Mesodermal cell (in vitro differentiated cells): Measurements from ENCODE around the gene PIK3R5.

Source experiments
- H3K27ac ChIP-seq: 2 replicates; pipeline ENCODE4 v1.7.0; 2013; ENCODE audit warnings: mild to moderate bottlenecking, low read depth, low read length, moderate library complexity; ENCODE audit not compliant: severe bottlenecking
- H3K36me3 ChIP-seq: 2 replicates; pipeline ENCODE4 v1.7.1; 2013; ENCODE audit warnings: mild to moderate bottlenecking, low read length, moderate library complexity; ENCODE audit not compliant: control insufficient read depth, insufficient read depth
- H3K4me1 ChIP-seq: one replicate; pipeline ENCODE4 v1.7.1; 2013; ENCODE audit warnings: mild to moderate bottlenecking, low read length; ENCODE audit not compliant: insufficient read depth, control insufficient read depth, poor library complexity, severe bottlenecking
- H3K4me3 ChIP-seq: 2 replicates; pipeline ENCODE4 v1.7.0; 2013; ENCODE audit warnings: low read length, control low read depth, mild to moderate bottlenecking; ENCODE audit not compliant: insufficient read depth, poor library complexity, severe bottlenecking; ENCODE audit errors: extremely low read depth
- H3K9me3 ChIP-seq: 2 replicates; pipeline ENCODE4 v1.7.1; 2013; ENCODE audit warnings: mild to moderate bottlenecking, low read length, moderate library complexity; ENCODE audit not compliant: control insufficient read depth
- WGBS, 2 experiments: methylation state at CpG; one replicate each; pipeline ENCODE4 v1.1.5; 2013; ENCODE audit warnings: missing lambda C conversion rate in 2 of 2; ENCODE audit not compliant: insufficient coverage in 2 of 2; 5-methylcytosine and 5-hydroxymethylcytosine counted together

The PIK3R5 gene

DNA sequence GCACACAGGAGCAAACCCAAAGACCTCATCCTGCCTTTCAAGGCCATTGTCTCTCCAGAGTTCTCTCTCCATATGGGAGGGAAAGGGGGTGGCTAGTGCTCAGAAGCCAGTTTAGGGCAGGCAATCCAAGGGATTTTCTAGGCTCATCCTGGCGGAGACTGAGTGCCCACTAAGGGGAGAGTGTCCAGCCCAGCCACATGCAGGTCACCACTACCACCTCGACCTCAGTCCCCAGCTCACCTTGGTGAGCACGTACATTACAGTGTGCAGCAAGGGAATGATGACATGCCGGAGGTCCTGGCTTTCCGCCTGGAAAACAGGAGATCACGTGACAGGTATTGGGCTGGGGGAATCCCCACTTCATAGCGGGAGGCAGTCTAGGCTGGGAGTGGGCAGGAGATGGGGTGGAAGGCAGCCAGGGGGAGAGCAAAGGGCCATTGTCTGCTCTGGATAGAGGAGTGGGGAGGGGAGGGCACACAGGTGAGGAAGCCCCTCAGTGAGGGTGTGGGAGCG, 127.9 kb downstream of the PIK3R5 start:
- Histone ChIP-seq H3K36me3 (no peaks in the 10 kb centered on the region), H3K4me1 (no peaks in the 10 kb centered on the region), H3K4me3 (no peak overlapping the region), H3K9me3 (no peaks in the 10 kb centered on the region), H3K27ac (no peak overlapping the region)
- WGBS, 2 experiments = 66 to 83% methylated on average over 8 of the region's 8 CpGs

DNA sequence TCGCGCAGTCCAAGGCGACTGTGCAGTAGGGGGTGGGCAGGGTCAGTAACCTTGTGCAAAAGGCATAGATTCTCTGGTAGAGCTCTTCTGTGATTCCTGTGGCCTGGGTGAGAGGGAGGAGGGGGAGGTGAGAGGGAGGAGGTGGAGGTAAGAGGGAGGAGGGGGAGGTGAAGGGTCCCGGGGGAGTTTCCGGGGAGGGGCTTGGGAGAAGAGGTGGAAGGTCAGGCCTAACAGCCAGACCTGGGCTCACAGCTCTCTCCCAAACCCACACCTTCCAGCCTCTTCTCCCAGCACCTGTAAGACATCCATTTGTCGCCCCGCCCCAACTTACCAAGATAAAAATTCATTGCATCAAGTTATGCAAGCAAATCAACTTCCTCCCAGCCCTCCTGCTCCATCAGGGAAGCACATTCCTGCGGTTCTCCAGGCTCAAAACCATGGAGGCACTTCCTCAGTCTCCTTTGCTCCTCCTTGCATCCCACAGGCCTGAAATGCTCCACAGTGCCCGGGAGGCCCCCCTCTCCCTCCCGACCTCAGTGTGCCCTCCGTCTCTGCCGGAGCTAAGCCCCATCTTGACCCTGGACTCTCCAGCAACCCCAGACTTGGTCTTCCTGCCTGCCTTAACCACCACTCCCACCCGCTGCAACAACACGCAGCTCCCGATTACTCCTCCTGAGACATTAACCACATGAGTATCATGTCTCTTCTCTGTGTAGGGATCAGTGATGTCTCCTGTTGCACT, 128.5 kb downstream of the PIK3R5 start:
- Histone ChIP-seq H3K4me1 (no peaks in the 10 kb centered on the region), H3K27ac (no peak overlapping the region), H3K4me3 (no peak overlapping the region), H3K36me3 (no peaks in the 10 kb centered on the region), H3K9me3 (no peaks in the 10 kb centered on the region)
- 75 to 89% methylated on average over 7 to 10 of the region's 15 CpGs for WGBS, 2 experiments

- no peaks in the 10 kb centered on the region for H3K9me3 ChIP-seq
- H3K4me3 ChIP-seq = no peak overlapping the region
- H3K27ac ChIP-seq = no peak overlapping the region
- no peaks in the 10 kb centered on the region for H3K4me1 ChIP-seq
- no peaks in the 10 kb centered on the region for H3K36me3 ChIP-seq
- 83 to 92% methylated on average over 5 of the region's 6 CpGs for WGBS, 2 experiments
Measured at GRCh38 chr17:8835631-8836364, 129.7 kb downstream of the PIK3R5 start.

DNA sequence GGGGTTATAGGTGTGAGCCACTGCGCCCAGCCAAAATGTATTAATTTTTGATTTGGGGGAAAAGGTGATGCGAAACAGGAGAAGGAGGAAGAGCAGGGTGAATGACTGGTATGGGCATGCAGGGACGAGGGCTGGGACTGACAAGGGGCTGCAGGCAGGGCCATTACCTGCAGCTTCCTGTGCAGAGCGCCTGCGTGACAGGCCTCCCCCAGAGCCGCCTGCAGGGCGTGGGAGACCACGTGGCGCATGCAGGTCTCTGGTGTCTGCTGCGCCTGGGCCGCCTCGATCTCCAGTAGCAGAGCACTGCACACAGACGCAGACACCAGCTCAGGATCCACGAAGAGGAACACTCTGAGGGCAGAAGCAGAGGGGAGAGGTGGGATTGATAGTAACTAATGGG, 130.4 kb downstream of the PIK3R5 start:
- 92% methylated on average over 12 to 13 of the region's 14 CpGs for WGBS, 2 experiments
- no peaks in the 10 kb centered on the region for H3K9me3 ChIP-seq
- no peak overlapping the region for H3K27ac ChIP-seq
- no peaks in the 10 kb centered on the region for H3K4me1 ChIP-seq
- H3K36me3 ChIP-seq = no peaks in the 10 kb centered on the region
- no peak overlapping the region for H3K4me3 ChIP-seq

DNA sequence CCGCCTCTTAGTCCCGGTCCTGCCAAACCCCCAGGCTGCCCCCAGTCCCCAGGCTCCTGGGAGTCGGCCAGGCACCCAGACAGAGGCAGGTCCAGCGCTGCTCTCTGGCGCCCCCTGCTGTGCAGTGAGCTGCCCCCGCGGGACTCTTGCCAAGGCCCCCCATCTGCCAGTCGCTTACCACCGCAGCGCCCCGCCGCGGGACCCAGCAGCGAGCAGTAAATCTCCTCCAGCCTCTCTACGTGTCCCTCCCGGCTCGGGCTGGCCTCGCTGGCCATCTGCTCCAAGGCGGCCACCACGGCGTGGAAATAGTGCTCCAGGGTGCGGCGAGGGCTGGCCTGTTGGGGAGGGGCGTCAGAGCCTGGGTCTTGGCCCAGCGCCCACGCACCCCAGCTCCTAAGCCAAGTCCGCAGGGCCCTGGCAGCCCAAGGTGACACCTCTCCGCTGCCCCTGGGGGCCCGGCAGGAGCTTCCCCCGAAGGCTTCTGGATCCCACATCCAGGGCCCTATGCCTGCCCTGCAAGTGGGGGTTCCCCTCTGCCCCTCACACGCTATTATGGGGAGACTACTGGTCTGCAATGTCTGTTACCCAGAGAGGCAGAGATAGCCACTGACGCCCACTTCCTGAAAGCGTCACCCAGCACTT, 132.7 kb downstream of the PIK3R5 start:
- no peaks in the 10 kb centered on the region for H3K4me1 ChIP-seq
- no peak overlapping the region for H3K27ac ChIP-seq
- no peaks in the 10 kb centered on the region for H3K36me3 ChIP-seq
- 63 to 65% methylated on average over 25 to 28 of the region's 33 CpGs for WGBS, 2 experiments
- no peaks in the 10 kb centered on the region for H3K9me3 ChIP-seq
- H3K4me3 ChIP-seq = no peak overlapping the region

GRCh38 chr17:8831234-8831849, 134.2 kb downstream of the PIK3R5 start:
- WGBS, 2 experiments = 90% methylated on average over 3 to 5 of the region's 7 CpGs
- Histone ChIP-seq H3K36me3 (no peaks in the 10 kb centered on the region), H3K4me3 (no peak overlapping the region), H3K4me1 (no peaks in the 10 kb centered on the region), H3K27ac (no peak overlapping the region), H3K9me3 (no peaks in the 10 kb centered on the region)

- no peak overlapping the region for H3K27ac ChIP-seq
- no peaks in the 10 kb centered on the region for H3K9me3 ChIP-seq
- H3K4me3 ChIP-seq = no peak overlapping the region
- no peaks in the 10 kb centered on the region for H3K4me1 ChIP-seq
- WGBS, 2 experiments = 84 to 93% methylated on average over 10 of the region's 10 CpGs
- no peaks in the 10 kb centered on the region for H3K36me3 ChIP-seq
Measured at GRCh38 chr17:8830141-8830540, 135.4 kb downstream of the PIK3R5 start.

GRCh38 chr17:8829036-8829941, 136.2 kb downstream of the PIK3R5 start:
- Histone ChIP-seq H3K9me3 (peaks cover 2% of the 10 kb centered on the region), H3K4me3 (no peak overlapping the region), H3K27ac (no peak overlapping the region), H3K4me1 (no peaks in the 10 kb centered on the region), H3K36me3 (no peaks in the 10 kb centered on the region)
- WGBS, 2 experiments = 89 to 91% methylated on average over 12 to 15 of the region's 16 CpGs
